GM18868 (cell line): ENCODE measurements around the gene EPDR1.
A peak's percentile ranks its signal among the peaks of the same experiment; 100 is the strongest.
"Not testable (repeated sequence)": the region's sequence is repeated elsewhere in the genome, so short reads cannot be mapped to it uniquely, and the experiment has no call there.

Experiments
- ATAC-seq: cut with Tn5 transposase; IDR thresholded peaks from one replicate; pipeline ENCODE4 v1.9.1; 2021; ENCODE audit warnings: mild to moderate bottlenecking, moderate library complexity; ENCODE audit not compliant: unreplicated experiment

EPDR1 gene

DNA sequence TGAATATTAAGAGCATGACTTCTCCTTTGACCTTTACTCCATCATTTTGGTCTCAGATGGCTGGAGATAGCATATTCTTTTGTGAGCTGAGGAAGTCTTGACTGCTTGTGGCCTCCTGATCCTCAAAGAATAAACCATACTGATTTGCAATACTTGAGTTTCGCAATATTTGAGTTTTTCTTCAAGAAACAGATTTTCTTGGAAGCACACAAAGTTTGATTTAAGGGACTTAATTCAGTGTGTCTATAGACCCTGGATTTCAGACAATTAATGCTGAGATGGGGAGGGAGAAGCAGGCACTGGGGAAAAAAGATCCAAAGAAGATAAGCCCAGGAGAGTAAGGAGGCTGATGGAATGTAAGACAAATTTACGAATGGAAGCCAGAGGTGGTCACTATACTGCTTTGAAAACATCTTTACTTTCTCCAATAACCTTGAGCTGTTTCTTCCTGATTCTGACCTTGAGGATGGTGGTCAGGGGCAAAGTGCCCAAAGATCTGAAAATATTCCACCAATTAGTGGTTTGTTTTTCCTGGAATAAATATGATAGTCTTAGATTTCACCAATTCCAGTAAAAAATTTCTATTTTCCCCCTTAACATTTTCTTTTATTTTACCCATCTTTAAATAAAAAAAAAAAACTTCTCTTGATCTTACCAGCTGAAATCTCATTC, 7.5 kb downstream of the EPDR1 start:
- no peak for ATAC-seq

DNA sequence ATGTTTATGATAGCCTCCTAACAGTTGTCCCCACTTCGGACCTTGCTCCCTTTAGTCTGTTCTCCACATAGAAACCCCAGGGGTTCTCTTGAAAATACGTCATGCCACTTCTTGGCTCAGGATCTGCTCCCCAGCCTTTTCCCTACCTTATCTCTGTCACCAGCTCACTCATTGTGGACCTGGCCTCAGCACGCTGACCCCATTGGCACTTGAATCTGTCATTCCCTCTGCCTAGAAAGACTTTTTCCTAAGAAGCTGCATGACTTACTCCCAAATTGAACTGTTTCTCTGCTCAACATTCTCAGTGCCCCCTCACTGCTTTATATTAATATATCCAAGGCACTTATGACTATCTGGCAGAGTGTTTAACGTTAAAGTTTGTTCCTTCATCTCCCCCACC, 8.4 kb downstream of the EPDR1 start:
- no peak for ATAC-seq

DNA sequence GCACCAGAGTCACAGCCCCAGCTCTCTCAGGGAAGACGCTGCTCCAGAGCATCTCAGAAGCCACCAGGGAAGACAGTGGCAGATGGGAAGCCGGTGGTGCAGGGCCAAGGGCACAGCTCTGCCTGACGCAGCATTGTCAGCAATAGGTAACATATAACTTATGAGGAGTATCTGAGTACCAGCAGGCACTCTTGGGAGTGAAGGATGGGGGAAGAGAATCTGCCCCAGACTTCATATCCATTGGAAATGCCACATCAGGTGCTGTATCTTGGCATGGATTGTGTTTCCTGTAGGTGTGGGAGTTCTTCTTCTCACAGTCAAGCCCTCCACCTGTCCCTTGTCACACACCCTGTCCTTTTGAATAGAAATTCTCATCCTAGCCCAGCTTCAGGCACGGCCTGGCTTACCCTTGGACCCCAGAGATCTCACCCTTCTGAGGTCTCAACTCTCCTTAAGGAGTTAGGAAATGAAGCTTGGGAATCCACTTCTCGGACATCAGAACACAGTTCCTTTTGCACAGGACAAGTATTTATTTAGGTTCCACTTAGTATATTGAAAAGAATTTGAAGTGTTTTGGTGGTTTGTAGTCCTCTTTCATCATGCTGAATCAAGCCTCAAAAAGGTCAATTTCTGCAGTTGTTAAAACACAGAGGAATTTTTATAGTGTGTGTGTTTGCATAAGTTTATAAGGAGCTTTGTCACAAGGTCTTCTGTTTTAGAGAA, 9.9 kb downstream of the EPDR1 start:
- ATAC-seq: no peak

DNA sequence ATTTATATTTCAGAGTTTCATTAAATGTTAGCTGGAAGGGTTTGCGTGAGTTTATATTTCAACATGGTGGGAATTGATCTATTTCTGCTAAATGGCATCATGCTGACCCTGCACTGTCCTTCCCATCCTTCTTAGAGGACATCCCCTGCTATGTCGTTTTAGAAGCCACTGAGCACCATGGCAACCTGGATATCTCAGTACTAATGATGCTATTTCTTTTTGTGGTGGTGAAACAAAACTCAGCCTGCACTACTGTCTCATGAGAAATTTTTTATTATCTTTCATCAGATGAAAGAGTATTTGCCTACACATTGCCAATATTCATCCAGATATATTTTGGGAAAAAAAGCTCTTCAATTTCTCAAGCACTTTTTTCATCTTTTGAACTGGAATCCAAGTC, 12.1 kb downstream of the EPDR1 start:
- no peak for ATAC-seq

DNA sequence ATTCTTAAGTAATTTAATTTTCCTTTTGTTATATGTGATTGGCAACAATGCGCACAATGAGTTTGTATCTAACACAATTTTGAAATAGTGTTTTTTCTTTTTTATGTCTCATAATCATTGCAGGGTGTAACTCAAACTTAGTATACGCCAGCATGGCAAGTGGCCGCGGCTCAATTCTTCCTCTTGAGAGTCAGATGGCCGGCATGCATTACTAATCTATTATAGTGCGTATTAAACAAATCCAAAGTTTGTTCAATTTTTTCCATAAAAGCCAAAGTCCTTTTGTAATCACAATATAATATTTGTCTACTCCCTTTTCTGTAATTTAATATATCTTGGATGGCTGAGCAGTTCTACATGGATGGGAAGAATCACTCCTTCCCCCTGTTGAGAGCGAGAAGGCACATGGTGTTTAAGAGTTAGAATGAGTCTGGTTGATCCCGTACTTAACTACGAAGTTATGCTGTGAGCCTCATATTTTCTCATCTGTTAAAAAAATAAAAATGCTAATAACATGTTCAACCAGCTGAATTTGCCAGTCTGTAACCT, 12.7 kb downstream of the EPDR1 start:
- no peak for ATAC-seq

DNA sequence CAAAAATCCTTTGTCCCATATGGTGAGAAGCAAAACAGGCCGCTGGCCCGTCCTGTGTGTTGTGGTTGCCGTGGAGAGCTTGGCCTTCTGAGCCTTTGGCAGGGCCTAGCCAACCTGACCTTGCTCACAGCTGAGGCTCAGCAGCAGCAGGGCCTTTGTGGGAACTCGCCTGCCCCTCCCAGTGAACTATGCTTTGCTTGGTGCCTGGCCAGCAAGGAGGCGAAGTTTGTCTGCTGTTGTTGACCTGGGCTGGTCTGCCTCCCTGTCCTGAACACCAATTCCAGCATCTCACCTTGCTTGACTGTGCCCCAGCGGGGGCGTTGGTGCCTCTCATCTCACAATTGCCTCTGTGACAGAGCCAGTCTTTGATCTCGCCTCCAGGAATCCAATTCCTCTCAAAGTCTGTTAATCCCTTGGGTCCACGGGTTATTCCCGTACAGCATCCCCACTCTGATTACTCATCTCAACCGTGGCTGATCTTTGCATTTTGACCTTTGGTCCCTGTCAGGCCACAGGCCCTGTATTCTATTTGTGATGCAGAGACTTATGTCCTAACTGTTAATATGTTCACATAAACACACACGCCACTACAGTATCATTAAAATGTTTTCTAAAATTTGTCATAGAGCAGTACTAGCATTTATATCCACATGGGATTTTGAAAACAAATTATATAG, 22.6 kb downstream of the EPDR1 start:
- ATAC-seq: no peak

DNA sequence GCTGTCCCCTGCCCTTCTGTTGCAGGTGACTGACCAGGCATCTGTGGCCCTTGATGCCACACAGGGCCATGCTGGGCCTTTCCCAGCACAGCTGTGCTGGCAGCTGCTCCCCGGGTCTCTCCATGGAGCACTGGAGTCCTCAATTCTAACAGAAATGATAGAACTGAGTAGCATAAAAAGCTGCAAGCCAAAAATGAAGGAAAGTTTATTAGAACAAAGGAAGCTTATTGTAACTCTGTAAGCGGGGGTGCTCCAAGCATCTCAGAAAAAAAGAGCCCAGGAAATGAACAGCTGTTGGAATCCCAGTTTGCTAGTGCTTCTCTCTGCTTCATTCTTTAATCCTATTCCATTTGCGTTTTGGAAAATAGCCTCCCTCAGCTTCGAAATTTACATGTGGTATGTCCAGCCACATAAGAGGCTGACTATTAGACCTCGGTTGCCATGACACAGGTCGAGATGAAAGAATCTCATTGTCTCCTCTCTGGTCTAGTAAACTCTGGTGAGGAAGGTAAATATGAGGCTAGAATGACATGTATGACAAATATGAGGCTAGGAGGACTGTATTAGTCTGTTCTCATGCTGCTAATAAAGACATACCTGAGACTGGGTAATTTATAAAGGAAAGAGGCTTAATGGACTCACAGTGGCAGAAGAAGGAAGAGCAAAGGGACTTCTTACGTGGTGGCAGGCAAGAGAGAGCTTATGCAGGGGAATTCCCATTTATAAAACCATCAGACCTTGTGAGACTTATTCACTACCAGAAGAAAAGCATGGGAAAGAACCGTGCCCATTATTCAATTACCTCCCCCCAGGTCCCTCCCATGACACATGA, 23.7 kb downstream of the EPDR1 start:
- ATAC-seq: peak; percentile 77

DNA sequence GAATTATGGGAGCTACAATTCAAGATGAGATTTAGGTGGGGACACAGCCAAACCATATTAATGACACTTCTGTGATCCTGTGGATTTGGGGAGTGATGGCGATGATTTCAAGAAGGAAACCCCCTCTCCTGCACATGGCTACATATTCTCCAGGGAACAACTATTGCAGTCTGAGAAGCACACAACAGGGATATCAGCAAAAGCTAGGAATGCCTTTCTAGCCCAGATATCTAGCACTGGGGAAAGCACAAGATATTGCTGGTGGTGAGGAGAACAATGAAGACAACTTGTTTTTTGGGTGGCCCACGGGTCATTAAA, 24.3 kb downstream of the EPDR1 start:
- ATAC-seq: no peak

DNA sequence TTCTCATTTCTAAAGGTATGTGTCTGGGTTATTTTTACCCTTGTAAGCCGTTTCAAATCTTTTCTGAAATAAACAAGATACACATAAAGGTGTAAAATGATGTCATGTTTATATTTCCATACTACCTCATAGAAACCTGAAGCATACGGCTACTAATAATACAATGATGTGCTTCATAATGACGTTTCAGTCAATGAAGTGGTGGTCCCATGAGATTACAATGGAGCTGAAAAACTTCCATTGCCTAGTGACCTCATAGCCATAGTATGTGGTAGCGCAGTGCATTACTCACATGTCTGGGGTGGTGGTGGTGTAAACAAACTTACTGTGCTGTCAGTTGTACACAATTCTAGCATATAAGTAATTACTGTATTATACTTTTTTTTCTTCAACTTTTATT, 24.9 kb downstream of the EPDR1 start:
- ATAC-seq: no peak

DNA sequence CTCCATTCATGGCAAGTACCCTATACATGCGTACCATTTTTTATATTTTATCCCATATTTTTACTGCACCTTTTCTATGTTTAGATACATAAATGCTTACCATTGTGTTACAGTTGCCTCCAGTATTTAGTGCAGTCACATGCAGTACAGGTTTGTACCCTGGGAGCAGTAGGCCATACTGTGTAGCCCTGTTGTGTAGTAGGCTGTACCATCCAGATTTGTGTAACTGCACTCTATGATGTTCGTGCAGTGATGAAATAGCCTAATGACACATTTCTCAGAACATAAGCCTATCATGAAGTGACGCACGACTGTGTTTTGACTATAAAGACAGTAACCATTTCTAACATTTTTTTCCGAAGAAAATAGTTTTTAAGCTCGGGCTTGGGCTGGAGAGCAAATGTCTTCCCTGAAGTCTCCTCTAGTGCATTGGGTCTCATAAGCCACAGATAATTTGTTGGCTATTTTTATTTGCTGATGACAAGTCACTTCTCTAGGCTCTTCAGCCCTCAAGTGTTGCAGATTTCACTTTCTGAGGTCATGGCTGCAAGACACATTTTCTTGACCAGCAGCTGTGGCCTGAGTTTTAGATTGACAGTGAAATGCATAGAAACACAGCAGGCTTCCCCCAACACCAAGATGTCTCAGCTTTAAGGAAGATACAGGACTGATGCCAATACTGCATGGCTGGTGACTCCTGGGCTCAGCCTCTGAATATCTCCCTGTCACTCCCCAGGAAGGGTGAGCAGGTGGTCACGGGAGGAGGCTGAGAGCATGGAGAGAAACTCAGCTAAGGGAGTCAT, 26.9 kb downstream of the EPDR1 start:
- no peak for ATAC-seq

DNA sequence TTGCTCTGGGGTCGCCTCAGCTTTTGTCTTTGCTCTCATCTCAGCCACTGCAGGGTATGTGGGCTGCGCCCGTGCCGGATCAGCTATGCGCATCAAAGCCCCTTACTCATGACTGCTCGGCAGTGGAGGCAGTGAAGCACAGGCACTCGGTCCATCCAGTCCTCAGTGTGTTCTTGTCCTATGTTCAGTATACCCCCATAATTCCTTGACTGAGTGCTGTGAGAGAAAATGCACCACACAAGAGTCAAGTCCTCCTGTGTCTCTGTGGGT, 27.4 kb downstream of the EPDR1 start:
- ATAC-seq: no peak

DNA sequence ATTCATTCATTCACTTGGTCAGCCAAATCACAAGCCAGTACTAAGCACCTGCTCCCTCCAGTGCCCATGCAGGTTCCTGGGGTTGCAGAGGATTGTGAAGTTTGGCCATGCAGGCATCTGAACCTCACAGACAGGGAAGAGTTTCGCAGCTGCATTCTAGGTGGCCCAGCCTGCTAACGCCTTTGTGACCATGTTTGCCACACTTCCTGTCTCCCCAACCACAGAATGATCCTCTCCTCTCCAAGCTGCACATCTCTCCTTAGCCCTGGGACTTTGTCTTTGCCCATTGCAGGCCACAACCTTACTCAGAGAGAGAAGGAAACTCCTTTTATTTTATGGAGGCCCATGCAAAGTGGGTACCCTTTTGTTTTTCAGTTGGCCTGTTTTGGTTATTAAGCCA, 31.8 kb downstream of the EPDR1 start:
- no peak for ATAC-seq

DNA sequence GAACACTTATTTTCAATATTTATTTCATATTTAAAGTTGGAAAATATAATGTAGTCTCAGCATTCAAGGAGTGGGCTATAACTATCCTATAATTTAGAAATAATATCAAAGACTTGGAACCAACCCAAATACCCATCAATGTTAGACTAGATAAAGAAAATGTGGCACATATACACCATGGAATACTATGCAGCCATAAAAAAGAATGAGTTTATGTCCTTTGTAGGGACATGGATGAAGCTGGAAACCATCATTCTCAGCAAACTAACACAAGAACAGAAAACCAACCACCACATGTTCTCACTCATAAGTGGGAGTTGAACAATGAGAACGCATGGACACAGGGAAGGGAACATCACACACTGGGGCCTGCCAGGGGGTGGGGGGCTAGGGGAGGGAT, 33.8 kb downstream of the EPDR1 start:
- ATAC-seq: not testable (repeated sequence)

DNA sequence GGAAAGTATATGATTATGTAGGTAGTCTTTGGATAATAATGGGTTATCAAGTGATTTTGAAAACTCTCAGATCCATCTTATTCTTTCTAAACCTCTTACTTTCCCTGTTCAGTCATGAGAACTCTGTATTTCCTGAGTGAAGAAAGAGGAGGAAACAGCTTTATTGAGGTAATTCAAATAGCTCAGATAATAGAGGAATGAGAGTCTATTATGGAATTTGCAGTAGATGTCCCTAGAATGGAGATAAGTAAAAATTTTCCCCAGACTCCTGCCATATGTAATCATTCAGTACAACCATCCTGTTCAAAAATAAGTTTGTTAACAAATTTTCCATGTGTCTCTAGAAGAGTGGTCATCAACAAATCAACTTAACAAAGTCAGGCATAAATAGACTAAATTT, 36.4 kb downstream of the EPDR1 start:
- ATAC-seq: no peak

DNA sequence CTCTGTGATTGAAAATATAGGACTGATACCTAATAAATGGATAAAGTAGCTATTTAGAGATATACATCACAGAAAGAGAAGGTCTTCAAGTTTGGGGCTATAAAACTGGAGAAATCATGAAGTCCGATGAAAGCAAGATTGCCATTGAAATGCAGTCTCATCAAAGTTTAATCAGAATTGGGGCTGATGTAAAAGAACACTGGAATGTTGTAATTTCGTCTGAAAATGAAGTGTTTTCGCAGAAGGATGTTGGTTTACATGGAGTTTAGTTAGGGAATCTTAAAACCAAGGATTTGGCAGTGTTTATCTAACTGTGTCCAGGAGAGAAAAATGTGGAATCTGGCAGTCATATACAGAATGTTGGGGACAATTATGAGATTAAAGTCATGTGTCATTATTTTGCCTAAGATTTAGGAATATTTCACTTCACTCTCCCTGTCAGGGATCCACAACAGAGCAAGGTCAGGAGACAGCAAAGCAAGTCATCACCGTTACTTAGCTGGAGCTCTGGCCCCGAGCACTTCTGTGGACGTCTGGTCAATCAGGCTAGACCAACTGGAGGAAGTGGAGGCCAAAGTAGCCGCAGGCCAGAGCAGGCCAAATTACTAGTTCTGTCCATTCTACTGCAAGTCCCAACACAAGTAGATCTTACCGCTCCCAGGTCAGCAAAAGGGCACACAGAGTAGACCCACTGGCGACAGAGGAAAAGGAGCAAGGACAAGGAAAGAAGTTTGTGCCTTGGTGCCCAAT, 37.0 kb downstream of the EPDR1 start:
- ATAC-seq: no peak

DNA sequence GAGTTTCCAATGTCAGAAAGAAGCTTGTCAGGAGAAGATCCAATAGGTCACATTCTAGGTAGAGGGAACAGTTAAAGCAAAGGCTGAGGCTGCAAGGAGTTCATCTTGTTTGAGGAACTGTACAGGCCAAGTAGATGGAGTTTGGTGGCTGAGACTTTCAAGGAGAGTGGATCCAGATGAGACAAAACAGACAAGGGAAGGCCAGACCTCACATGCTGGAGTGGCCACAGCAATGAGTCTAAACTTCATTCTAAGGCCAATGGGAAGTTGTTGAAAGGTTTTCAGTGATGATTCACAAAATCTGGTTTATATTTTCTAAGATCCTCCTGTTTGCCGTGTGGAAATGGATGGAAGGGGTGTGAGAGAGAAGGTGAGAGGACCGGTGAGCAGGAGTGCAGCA, 40.0 kb downstream of the EPDR1 start:
- no peak for ATAC-seq

DNA sequence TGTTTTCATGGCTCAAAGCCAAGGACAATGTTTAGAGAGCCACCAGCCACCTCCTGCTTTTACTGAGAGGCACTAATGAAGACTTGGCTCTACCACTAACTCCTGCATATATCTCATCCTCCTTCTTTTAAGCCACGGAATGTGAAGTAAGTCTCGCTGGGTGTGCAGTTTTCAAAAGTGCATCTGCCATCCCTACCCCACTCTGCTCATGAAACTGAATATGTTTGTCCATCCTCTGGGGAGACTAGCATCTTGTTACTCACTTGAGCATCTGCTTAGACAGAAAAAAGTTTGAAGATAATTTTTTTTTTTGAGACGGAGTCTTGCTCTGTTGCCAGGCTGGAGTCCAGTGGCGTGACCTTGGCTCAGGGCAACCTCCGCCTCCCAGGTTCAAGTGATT, 40.8 kb downstream of the EPDR1 start:
- no peak for ATAC-seq

DNA sequence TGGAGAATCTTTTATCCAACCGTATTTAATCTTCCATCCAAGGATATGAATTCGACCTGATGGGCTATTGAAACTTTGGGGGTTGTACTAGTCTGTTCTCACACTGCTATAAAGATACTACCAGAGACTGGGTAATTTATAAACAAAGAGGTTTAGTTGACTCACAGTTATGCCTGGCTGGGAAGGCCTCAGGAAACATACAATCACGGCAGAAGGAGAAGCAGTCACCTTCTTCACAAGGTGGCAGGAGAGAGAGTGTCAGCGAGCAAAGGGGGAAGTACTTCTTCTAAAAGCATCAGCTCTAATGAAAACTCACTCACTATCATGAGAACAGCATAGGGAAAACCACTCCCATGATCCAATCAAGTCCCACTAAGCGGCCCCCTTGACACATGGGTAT, 43.8 kb downstream of the EPDR1 start:
- ATAC-seq: no peak

DNA sequence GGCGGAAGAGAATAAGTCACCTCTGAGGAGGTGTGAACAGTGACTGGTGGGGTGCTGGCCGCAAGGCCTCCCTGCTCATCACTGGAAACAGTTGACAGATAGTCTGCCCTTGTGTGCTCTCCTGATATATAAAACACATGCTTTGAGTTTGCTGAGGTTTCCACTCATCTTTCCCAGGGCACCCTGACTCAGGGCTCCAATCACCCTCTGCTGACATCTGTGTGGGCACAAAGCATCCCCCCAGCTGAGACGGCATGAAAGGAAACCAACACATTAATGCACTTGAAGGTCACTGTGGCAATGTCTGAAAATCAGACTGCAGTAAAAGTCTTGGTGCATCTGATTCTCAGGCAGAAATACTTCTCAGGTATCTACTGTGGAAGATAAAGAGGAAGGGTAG, 49.8 kb downstream of the EPDR1 start:
- ATAC-seq: no peak

DNA sequence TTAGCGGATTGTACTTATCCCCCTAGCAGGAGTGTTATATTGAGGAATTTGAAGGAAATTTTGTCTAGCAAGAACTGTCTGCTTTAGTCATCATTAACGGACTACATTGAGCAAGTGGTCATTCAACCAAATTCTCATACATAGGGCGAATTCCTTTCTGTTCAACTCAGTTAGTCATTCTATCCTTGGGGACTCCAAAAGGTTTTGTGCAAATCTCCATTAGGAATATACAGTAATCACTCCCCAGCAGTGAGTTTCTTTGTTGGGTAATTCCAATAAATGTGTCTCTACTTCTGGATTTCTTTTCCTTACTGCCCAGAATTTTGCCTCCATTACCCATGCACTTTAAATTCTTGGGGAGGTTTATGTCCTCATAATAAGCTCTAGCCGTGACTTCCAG, 51.1 kb downstream of the EPDR1 start:
- ATAC-seq: no peak
